ENCODE data around the gene JPH3.

GRCh38 chr16:87744750-87745514 is 142.6 kb downstream of the JPH3 start:
- TF ChIP-seq POLR2A (IDR thresholded peaks at IDR 0.05) (no peak), CTCF (IDR thresholded peaks at IDR 0.05) (no peak)
